Esophagus (tissue), 2 donors: ENCODE results near the gene VSIR. TPM values are rescaled to one million over a fixed set of nuclear protein-coding genes. Genes with fewer than 3 reads are reported as not detected.

Experiments used
- H3K27ac ChIP-seq, 2 donors: one replicate each; pipeline ENCODE4 v1.5.1; 2013; ENCODE audit warnings: low read depth in 2 of 2, mild to moderate bottlenecking in 2 of 2, inconsistent platforms in 1 of 2, low read length in 1 of 2, moderate library complexity in 1 of 2
- H3K27me3 ChIP-seq, 2 donors: one replicate each; pipeline ENCODE4 v1.6.1; 2013; ENCODE audit warnings: low read length in 2 of 2, control low read depth in 1 of 2, mild to moderate bottlenecking in 1 of 2; ENCODE audit not compliant: insufficient read depth in 2 of 2, control insufficient read depth in 1 of 2
- H3K36me3 ChIP-seq, 2 donors: one replicate each; pipeline ENCODE4 v1.6.1; 2013; ENCODE audit warnings: low read length in 1 of 2; ENCODE audit not compliant: control insufficient read depth in 2 of 2, insufficient read depth in 2 of 2
- H3K4me1 ChIP-seq, 2 donors: one replicate each; pipeline ENCODE4 v1.6.1; 2013; ENCODE audit warnings: low read length in 1 of 2; ENCODE audit not compliant: control insufficient read depth in 2 of 2, insufficient read depth in 2 of 2
- H3K4me3 ChIP-seq, 2 donors: one replicate each; pipeline ENCODE4 v1.5.1; 2013; ENCODE audit warnings: low read length in 2 of 2, mild to moderate bottlenecking in 2 of 2, low read depth in 1 of 2, moderate library complexity in 1 of 2
- H3K9me3 ChIP-seq, 2 donors: one replicate each; pipeline ENCODE4 v1.6.1; 2013; ENCODE audit warnings: mild to moderate bottlenecking in 2 of 2, low read depth in 1 of 2, low read length in 1 of 2, moderate library complexity in 1 of 2; ENCODE audit not compliant: control insufficient read depth in 2 of 2, insufficient read depth in 1 of 2
- WGBS, 2 donors: extraction: QIAGEN DNeasy Blood & Tissue Kit; methylation state at CpG; one replicate each; pipeline ENCODE4 v1.1.7; 2013; 5-methylcytosine and 5-hydroxymethylcytosine counted together
- polyA plus RNA-seq, 2 donors: library from polyadenylated mRNA; stranded (reverse); fragments of 200-250 nt; gene quantifications; one replicate each; pipeline ENCODE4 v1.2.3, GENCODE V29; 2013
- donor health status: healthy with polysubstance abuse.
- donor health status: Bipolar disorder and iron deficiency.

Gene VSIR
- polyA plus RNA-seq, 2 donors, result 26.6 to 41.9 TPM

DNA sequence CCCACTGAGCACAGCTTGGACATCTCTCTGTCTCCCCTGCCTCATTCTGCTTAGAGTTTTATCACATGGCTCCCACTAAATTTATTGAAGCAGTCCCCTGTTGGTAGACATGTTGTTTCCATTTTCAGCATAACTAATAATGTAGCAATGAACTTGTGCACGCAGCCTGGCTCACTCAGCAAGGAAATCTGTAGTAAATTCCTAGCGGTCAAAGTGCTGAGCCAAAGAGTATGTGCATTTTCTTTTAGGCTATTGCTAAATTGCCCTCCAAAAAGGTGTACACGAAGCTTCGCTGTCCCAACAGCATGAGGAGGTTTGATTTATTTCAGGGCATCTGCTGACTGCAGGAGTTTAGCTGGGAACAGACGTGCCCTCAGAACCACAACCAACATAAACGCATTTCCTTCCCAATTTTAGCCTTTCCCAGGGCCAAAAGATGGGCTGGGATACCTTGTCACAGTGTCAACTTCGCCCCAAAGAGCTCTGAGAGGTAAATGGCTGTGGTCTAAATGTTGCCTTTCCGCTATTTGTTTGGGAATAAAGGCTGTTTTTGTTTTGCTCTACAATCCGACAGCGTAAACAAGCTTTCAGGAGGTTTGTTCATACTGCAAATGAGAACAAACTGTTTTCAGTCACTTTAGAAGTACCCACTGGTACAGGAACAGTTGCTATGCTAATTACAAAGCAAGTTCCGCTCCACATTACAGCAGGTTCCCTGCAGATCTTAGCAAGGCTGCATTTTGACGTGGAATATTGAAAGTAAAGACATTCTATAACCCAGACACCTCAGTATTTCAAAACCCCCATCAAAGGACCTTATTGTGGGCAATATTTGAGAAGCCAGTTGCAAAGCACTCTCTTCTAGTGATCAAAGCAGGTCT lies 16.8 kb downstream of the VSIR start:
- H3K27me3 ChIP-seq, result no peaks in the 10 kb centered on the region
- no peak overlapping the region for H3K4me3 ChIP-seq
- H3K4me1 ChIP-seq, result peaks cover 7 to 25% of the 10 kb centered on the region in 2 donors
- H3K27ac ChIP-seq, result peak overlapping the region; percentile 81 to 82
- peaks cover 5 to 34% of the 10 kb centered on the region in 2 donors for H3K36me3 ChIP-seq
- 73 to 75% methylated on average over 12 of the region's 12 CpGs for WGBS, 2 donors
- no peaks in the 10 kb centered on the region for H3K9me3 ChIP-seq

GRCh38 chr10:71755179-71755879 lies 18.0 kb downstream of the VSIR start:
- H3K4me3 ChIP-seq, result no peak overlapping the region
- 85 to 95% methylated on average over 16 of the region's 16 CpGs for WGBS, 2 donors
- no peaks in the 10 kb centered on the region for H3K9me3 ChIP-seq
- peaks cover 5 to 34% of the 10 kb centered on the region in 2 donors for H3K36me3 ChIP-seq
- H3K27me3 ChIP-seq, result no peaks in the 10 kb centered on the region
- peaks cover 0 to 13% of the 10 kb centered on the region in 2 donors for H3K4me1 ChIP-seq
- peak overlapping the region in 1 of 2 donors; percentile 27 for H3K27ac ChIP-seq

DNA sequence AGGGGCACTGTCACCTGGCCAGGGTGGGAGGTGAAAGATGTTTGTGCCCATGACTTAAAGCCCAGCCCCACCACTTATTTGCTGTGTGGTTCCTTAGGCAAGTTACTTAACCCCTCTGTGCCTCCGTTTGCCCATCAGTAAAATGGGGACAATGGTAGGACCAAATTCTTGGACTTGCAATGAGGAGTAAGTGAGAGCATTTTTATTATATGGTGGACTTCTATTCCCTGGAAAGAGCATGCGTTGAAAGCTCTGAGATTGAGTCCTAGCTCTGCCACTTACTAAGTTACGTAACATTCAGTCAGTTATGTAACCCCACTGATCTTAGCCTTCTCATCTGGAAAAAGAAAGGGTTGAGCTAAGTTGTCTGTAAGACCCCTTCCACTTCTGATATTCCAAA lies 18.8 kb downstream of the VSIR start:
- Histone ChIP-seq H3K4me3 (no peak overlapping the region), H3K27ac (no peak overlapping the region), H3K4me1 (peaks cover 0 to 15% of the 10 kb centered on the region in 2 donors), H3K36me3 (peaks cover 12 to 40% of the 10 kb centered on the region in 2 donors), H3K27me3 (no peaks in the 10 kb centered on the region), H3K9me3 (no peaks in the 10 kb centered on the region)
- WGBS, 2 donors, result 76 to 92% methylated on average over 3 of the region's 3 CpGs

- 45 to 62% methylated on average over 8 of the region's 8 CpGs for WGBS, 2 donors
- no peaks in the 10 kb centered on the region for H3K27me3 ChIP-seq
- peaks cover 12 to 40% of the 10 kb centered on the region in 2 donors for H3K36me3 ChIP-seq
- peak overlapping the region in 1 of 2 donors; percentile 5 for H3K27ac ChIP-seq
- no peak overlapping the region for H3K4me3 ChIP-seq
- H3K4me1 ChIP-seq, result peaks cover 0 to 18% of the 10 kb centered on the region in 2 donors
- H3K9me3 ChIP-seq, result no peaks in the 10 kb centered on the region
Measured at GRCh38 chr10:71753960-71754505, 19.3 kb downstream of the VSIR start.

DNA sequence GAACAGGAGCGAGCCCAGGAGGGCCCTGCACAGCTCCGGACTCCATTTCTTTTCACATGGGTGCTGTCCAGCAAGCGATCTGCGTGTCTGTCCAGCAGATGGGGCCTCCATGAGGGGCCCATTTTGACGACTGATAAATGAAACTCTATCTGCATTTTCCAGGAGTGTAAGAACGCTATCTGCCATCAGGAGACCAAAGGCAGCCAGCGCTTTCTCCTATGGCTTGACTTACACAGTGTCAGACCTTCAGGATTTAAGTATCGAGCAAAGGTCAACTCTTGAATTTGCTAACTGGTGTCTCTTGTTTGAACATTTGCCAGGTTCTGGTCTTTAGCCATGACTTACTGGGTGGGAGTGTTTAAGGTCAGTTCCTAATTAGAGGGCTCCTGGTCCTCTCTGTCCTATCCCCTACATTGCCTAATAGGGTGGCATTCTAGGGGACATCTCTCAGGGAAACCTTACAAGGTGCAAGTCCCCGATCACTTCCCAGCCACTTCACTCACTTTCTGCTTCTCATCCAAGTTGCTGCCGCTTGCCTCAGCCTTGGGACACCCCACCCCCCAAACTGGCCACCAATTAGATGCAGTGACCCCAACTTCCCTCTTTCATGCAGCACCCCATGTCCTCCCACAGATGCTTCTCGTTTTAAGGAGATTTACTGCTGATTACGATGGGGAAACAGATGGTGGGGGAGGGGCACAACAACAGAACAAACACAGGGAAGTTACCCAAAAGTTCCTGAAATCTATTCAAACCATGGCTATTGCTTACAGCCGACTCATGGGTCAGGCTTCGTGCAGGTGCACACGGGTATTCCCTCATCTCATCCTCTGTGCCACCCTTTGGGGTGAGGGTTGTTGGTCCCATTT lies 20.0 kb downstream of the VSIR start:
- Histone ChIP-seq H3K36me3 (peaks cover 12 to 37% of the 10 kb centered on the region in 2 donors), H3K9me3 (no peaks in the 10 kb centered on the region), H3K4me3 (no peak overlapping the region), H3K4me1 (peaks cover 0 to 22% of the 10 kb centered on the region in 2 donors), H3K27ac (no peak overlapping the region), H3K27me3 (no peaks in the 10 kb centered on the region)
- 79 to 83% methylated on average over 15 of the region's 15 CpGs for WGBS, 2 donors

- Histone ChIP-seq H3K4me1 (peaks cover 5 to 26% of the 10 kb centered on the region in 2 donors), H3K4me3 (no peak overlapping the region), H3K9me3 (no peaks in the 10 kb centered on the region), H3K27ac (no peak overlapping the region), H3K27me3 (no peaks in the 10 kb centered on the region), H3K36me3 (peaks cover 12 to 34% of the 10 kb centered on the region in 2 donors)
- WGBS, 2 donors, result 74 to 76% methylated on average over 8 of the region's 8 CpGs
Measured at GRCh38 chr10:71752391-71753090, 20.8 kb downstream of the VSIR start.

DNA sequence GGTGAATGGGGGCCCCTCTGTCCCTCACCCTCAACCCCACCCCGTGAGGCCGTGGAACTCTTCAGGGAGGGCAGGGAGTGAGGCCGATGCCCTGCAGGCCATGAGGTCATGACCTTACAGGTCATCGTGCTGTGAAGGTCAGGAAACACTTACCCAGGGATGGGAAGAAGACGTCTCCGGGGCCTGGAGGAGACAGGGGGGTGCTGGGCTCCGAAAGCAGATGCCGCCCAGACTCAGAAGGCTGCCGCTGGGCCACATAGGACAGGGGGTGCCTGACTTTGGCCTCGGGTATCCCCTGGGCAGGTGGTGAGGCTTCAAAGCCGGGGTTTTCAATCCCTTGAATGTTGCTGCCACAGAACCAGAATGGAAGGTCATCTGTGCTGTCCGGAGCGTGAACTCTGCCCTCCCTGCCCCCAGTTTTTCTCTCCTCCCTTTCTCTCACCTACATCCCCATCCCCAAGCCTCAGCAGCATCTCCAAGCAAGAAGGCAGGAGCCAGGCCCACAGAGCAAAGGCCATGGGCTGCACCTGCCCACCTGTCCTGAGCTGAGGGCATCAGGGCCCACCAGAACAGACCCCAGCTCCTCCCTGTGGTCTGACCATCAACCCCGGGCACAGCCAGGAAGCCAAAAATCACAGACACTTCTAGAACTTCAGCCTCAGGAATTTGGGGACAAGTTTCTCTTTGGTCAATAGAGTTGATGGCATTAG lies 21.6 kb downstream of the VSIR start:
- Histone ChIP-seq H3K4me1 (peaks cover 10 to 33% of the 10 kb centered on the region in 2 donors), H3K4me3 (no peak overlapping the region), H3K27ac (no peak overlapping the region), H3K36me3 (peaks cover 12 to 34% of the 10 kb centered on the region in 2 donors), H3K9me3 (no peaks in the 10 kb centered on the region), H3K27me3 (no peaks in the 10 kb centered on the region)
- 87 to 91% methylated on average over 14 of the region's 14 CpGs for WGBS, 2 donors

- 79 to 85% methylated on average over 5 of the region's 5 CpGs for WGBS, 2 donors
- H3K36me3 ChIP-seq, result peaks cover 12 to 34% of the 10 kb centered on the region in 2 donors
- no peak overlapping the region for H3K27ac ChIP-seq
- no peaks in the 10 kb centered on the region for H3K27me3 ChIP-seq
- no peaks in the 10 kb centered on the region for H3K9me3 ChIP-seq
- H3K4me1 ChIP-seq, result peaks cover 12 to 40% of the 10 kb centered on the region in 2 donors
- no peak overlapping the region for H3K4me3 ChIP-seq
Measured at GRCh38 chr10:71750986-71751385, 22.3 kb downstream of the VSIR start.
